Central memory CD4-positive, alpha-beta T cell (primary cell): Measurements from ENCODE around the gene HOXC11.

ENCODE experiments used
- DNase-seq: peaks from one replicate; pipeline ENCODE4 v3.0.0; 2022

HOXC11 gene

DNA sequence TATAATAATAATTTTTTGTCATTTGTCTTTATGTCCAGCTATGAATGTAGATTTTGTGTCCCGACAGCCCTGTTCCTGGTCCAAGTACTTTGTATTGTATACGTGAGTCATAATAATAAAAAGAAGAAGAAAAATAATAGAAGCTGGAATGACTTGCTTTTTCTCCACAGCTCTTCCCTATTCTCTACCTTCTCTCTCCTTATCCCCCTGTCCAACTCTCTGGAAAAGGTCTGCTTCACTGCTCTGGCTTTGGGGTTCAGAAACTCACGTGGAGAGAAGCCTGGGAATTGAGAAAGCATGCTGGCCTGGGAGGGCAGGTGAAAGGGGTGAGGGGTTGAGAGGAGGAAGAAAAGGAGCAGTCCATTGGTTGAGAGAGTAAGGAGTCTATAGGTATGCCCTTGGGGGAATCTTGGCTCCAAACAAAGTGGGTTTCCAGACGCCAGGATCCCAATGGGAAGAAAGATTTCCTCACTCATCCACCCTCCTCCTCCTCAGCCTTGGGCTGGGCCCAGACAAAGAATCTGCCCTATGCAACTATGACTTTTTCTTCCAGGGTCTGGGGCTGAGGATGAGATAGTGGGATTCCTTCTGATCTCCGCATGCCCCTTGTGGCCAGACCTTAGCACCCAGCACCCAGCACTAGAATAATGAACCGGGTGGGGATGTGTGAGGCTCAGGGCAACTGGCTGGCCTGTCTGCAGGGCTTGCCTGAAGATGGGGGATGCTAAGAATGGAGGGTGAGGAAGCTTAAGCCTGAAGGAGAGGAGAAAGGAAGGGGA is 39.9 kb downstream of the HOXC11 start:
- no peak for DNase-seq

DNA sequence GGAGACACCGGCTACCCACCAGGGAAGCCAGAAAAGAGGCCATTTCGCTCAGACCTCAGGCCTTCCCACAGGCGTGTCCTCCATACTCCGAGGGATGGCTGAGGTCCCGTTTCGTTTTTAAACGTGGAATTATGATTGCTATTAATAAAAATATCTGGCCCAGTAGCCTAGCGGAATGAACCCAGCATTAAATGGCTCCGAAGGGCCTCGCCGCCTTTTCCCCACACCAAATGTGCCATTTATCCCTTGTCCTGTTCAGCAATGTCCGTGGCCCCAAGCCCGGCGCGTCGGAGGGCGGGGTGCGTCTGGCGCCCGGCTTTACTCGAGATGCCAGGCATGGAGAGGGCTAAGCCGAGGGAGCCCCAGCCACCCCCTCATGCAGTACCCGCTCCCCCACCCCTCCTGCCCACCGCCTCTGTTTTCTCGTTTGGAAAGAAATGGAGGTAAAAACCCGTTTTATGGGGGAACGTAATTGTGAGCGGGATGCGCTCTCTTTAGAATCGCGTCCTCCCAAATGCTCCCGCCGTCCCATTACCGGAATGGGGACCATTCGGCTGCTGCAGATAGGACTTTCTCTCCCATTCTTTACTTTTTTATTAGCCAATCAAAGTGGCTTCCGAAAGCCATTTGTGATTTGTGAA is 41.6 kb downstream of the HOXC11 start:
- DNase-seq: no peak

DNA sequence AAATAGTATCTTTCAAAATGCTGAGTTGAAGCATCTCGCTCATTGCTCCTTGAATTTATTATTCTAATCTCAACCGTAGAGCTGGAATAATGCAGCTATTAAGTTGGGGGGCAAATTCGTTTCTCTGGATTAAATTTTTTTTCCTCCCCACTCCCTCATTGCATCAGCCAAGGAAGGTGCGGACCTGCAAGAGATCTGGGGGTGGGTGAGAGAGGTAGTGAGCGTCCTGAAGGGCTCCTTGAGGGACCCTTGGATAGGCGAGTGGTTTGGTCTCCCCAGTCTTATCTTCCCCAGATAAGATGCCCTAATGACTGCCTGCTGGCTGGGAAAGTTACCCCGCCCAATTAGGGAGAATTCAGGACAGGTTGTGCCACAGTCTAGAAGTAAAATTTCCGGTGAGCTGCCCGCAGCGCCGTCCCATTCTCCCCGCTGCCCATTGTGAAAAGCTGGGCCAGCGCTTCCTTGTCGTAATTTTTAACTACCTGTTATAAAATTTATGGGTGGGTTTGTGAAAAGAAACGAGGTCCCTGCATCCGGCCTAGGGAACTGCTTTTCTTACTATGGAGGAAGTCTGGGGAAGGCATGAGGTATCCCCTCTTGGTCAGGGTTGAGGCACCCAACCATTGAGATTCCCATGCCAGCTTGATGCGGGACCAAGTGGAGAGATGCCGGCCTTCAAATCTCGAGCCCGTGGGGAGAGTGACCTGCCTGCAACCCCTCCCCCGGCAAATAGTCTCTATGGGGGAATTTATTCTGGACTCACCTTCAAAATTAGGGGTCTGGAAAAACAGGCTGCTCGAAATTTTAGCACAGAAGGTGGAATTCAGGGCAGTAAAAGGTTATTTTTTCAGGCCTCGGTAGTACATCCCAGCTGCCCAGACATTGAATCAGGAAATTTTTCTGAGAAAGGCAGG is 42.3 kb downstream of the HOXC11 start:
- DNase-seq: no peak

DNA sequence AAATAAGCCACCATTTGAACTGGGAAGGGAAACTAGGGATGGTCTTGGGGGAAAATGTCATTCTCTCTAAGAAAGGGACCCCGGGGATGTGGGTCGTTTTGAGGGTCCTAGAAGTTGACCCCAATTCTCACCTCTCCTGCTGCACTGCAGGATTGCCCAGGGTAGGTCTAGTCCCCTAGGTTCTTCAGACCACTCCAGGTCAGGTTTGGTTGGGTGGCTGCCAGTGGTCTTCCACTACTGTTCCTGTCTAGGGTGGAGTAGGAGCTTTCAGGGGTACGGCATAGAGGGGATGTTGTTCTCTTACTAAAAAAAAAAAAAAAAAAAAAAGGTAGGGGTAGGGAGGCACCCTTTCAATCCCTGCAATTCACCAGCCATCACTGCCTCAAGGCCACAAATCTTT is 43.1 kb downstream of the HOXC11 start:
- no peak for DNase-seq

DNA sequence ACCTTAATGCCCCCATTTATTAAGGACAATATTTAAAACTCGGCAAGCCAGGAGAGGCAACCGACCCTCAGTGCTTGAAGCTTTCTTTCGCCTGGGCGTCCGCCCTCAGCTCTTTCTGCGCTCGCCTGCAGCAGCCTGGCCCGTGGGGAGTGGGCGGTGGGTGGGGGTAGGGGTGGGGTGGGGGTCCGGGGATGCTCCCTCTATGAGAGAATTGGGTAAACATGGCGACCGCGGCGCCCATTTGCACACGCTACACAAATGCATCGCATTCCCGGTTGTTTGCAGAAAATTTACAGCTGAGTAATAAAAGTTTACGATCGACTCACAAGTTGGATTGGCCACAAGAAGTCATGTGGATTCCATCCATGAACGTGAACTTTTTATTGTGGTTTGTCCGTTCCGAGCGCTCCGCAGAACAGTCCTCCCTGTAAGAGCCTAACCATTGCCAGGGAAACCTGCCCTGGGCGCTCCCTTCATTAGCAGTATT is 43.6 kb downstream of the HOXC11 start:
- no peak for DNase-seq

DNA sequence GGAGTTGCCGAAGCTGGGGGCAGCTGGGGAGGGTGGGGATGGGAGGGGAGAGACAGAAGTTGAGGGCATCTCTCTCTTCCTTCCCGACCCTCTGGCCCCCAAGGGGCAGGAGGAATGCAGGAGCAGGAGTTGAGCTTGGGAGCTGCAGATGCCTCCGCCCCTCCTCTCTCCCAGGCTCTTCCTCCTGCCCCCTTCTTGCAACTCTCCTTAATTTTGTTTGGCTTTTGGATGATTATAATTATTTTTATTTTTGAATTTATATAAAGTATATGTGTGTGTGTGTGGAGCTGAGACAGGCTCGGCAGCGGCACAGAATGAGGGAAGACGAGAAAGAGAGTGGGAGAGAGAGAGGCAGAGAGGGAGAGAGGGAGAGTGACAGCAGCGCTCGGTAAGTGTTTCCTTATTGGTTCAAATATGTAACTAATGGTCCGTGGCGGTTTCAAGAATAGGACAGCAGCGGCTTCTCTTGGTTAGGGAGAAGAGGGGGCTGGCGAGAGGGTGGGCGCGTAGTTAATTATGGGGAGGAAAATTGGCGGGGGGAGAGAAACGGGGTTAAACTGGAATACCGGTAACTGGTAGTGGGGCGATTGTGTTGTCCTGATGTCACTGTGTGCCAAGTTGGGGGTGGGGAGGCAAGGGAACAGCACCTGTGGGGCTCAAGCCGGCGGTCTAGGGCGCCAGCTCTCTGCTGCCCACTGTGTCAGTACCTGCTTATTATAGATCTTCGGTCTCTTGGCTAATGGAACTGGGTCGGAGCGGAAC is 44.3 kb downstream of the HOXC11 start:
- no peak for DNase-seq

DNA sequence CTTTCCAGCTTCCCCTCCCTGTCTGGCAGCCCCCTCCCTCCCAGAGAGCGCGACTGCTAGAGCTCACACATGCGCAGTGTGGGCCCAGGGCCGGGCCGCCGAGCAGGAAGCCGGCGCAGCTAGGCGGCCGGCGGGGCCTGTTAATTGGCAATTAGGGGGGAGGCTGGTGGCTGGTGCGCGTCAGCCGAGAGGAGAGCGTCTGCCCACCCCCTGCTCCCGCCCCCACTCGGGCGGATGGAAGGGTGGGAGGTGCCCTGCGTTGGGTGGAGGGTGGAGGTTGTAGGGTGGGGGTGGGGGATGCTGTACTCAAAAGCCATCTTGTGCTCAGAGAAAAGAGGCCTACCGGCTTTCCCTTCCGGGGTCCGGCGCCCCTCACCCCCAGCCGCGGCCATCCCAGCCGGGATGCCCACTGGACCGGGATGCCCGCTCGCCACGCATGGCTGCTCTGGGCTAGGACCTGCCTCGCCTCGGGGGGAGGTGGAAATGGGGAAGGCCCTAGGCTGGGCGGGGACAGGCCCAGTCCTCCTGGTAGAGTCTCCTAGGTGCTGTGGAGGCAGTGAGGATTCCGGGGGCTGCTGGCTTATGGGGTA is 45.0 kb downstream of the HOXC11 start:
- DNase-seq: peak; percentile 66

DNA sequence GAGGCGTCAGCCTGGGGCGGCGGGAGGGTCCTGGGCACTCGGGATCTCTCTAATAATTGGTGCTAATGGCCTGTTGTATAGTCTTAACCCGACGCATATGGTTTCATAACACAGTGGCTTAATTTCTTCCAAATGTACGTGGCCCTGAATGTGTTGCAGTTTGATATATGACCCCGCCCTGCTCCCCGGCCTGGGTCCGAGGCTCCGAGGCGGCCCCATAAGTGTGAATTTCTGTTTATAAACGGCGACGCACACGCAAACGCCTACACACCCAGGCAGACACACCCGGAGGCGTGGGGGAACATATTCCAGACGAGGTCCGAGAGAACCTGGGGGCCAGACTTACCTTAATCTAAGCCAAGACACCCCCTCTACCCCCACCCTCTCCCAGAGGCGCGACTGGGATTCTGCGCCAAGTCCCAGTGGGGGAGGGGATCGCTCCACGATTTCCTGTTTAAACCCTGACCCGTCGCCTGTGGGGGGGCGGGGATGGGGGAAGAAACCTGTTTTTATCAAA is 45.6 kb downstream of the HOXC11 start:
- no peak for DNase-seq

DNA sequence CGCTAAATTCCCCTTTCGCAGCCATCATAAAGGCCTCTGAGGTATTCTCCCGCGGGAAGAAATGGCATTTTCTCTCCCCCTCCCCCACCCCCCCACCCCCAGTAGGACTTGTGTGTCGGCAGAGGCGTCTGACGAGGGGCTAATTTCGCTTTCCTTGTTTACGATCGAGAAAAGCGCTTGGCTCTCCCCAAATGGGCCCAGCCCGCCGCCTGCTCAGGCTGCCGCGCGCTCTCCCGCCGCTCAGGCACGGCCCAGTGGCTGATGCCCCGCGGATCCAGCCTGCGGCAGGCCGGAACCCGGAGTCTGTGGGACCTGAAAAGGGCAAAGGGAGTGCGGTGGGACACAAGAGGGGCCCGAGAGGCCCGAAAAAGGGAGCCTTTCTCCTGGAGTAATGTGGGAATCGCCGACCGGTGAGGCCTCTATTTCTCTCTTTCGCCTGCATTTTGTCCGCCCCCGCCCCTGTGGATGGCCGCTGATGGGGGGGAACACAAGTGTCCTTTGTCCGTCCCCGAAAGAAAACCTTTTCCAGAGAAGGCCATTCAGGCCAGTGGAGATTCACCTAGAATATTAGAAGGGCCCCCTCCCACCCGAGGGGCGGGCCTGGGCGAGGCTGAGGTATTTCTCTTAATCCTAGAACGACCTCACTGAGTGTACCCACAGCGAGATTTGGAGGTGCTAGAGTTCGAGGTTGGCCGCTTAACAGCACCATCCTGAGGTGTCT is 46.3 kb downstream of the HOXC11 start:
- DNase-seq: no peak

DNA sequence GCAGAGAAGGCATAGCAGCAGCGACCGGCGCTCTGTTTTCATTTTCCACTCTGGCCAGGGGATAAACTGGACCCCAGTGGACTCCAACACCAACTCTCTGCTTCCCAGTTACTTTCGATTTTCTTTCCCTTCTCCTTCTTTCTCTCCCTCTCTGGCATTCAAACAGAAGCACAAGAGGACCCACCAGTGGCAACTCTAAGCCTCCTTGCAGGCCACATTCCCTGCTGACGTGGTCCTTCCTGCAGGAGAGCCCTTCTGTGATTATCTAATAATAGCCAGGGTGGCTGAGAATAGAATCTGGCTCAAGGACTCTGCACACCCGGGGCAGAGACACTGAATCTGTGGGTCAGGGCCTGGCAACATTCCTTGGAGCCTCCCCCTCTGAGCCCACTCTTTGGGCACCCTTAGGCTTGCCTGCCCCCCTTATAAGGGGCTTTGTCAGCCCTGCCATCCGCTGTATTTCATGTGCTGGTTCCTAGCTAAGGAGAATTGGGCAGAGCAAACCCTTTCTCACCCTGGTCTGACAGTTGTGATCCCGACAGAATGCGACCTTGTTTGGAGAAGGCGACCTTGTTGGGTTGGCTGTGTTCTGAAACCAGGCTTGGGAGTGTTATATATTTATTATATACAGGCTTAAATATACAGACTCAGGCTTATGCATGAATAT is 47.1 kb downstream of the HOXC11 start:
- no peak for DNase-seq

DNA sequence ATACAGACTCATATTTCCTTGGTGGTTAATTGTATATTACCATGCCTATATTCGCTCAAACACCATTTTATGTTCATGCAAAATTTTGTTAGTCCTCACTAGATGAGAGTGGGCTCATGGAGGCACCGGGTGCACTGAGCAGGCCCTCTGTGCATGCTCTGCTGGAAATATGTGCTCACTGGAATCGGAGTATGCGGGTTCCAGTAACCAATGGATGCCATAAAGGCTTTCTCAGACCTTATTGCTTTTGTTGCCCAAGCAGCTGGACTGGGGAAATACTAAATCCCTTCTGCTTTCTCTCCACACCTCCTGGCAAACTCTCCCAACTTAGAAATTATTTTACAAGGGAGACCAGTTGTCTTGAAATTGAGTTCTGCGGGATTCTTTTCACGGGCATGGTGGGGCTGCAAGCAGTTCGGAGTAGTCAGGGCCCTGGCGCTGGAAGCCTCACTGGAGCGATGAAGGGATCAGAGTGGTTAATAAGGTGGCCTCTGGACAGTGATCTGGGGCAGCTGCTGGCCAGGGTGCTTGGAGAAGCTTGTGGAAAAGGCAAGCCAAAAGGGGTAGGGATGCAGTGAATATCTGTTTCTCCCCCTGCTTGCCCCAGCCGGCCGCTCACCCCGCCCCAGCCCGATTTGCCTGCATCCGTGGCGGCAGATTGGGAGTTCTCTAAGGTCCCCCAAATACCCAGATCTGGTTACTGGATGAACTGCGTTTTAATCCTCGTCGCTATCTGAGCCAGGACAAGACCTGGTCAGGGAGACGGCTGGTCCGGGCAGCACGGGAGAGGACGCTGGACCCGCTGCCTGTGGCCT is 47.9 kb downstream of the HOXC11 start:
- no peak for DNase-seq

DNA sequence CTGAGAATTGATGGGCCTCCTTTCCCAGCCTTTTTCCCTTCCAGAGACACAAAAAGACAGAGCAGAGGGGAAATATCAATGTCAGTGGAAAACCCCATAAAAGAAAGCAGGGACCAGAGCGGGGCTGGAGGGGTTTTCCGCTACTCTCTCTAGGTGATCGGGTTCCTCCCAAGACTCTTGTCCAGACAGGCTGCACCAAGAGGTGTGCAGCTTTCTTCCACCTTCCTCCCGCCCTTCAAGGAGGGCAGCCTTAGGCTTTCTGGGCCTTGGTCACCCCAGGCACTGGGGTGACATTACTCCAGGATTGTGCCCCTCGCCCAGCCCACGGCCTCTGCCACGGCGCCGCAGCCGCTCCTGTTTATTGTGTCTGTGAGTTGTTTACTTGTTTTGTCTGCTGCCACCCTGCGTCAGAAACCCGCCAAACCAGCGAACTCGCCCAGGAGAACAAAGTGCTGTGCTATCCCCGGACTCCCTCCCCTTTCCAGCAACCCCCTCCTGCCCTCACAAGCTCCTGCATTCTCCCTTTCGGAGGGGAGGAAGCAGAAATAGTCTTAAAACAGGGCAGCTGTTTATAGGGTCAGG is 48.6 kb downstream of the HOXC11 start:
- DNase-seq: no peak

DNA sequence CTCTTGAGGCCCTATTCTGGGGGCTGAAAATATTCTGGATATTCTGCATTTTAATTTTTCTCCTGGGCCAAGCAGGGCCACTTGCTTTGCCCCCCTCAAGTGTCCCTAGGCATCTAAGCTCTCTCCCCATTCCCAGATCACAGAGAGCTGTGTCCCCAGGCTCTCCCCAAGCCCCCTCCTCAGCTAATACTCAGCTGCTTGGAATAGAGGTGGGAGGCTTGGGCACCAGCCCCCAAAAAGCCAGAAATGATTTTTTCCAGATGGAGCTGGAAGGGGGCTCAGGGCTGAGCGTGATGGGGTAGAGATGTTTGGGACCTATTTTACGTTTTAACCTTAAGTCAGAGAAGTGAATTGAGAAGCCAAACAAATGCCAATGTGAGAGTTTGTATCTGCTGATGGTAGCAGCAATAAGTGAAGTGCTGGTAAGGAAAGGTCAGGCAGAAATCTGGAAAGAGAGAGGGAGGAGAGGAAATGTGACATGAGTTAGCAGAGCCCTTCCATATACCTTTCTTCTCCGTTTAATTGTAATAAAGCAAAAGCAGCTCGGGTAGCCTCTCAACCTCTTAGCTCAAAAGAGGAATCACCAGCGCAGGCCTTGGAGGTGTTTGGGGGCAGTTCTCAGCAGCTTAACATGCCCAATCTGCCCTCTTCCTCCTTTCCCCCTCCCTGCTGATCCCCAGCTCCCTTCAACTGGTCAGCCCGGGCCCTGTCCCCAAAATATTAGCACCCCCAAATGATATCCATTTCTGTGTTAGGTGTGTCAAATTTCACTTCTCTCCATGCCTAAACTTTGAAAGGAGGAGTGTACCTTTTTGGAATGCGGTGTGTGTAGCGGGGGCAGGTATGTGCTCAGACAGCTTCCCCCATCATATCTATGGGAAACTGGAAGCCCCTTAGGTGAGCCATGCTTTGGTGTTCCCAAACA is 50.3 kb downstream of the HOXC11 start:
- DNase-seq: no peak

DNA sequence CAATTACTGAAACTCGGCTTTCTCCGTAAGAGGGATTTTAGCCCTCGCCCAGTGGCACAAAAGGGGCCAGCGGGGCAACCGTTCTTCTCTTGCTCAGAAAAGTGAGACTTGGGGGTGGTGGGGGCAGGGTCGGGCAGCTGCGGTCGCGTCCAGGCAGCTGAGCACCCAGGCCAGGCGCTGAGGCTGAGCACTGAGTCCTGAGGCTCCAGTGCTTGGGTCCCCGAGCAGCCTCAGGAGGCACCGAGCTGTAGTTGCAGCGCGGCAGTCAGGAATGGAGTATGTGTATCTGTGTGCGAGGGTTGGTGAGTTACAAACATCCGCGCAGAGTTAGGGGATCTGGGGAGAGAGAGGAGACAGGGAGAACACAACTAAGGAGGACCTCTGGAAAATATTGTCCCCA is 51.2 kb downstream of the HOXC11 start:
- no peak for DNase-seq

DNA sequence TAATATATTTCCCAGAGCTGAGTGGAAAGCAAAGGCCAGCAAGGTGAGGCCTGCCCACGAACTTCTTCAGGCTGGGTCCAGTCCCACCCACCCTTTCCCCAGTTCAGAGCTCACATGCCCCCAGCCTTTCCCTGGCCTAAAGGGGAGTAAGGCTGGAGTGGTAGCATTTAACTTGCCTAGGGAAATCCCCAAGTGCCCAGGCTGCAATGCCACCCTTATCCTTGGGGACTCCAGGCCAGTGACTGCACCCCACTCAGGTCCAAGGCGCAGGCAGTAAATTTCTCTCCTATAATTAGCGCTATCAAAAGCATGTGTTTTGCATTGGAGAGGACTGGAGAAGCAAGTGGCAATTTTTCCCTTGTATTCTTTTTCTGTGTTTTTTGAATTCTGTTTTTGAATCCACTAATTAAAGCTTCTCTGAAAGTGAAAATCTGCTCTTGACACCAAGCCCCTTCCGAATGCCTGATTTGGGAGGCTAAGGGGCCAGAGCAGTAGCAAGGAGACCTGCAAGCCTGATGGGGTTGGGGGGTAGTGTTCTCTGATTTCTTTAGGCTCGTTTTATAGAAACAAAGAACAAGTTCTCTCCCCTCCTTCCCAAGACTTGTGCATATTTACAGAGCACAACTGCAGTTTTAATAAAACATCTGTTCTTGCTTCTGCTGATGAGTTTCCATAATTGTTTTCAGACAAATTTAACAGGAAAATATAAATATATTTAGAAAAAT is 51.8 kb downstream of the HOXC11 start:
- DNase-seq: no peak

DNA sequence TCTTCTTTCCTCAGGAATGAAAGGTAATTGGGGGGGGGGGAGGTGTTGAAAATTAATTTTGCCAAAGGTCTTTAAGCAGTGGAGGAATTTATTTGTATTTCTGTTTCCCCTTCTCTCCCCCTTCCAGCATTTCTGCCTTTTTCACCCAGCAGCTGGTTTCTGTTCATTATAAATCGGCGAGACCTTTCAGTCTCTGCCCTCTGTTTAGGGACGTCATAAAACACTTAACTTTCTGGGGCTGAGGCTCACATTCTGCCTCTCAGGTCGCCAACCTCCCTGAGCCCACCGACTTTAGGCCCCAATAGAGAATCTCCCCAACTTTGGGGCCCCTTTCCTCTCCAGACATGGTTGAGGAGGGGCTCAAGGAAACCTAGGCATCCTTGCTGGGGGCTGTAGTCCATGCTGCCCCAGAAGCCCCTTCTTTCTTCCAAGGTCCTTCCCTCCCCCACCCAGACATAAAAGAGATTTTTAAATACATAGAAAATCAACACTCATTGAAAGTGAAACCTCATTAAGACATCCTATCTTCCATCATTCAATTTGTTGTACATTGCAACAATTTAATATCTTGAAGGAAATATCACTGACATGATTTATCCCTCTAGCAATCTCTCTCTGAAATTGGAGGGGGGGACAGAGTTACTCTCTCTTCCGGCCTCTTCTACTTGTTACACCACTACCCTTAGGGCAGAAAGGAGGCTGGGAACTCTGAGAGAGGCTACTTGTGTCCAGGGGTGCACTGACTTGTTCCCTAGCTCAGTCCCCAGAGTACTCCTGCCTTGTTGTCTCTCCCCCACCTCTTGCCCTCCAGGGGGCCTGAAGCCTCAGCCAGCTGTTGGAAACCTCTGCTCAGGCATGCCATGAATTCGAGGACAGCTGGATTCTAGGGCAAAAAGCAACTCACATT is 52.8 kb downstream of the HOXC11 start:
- no peak for DNase-seq
